ENCODE results near the gene GRIK1.

- no peak for TF ChIP-seq CTCF (IDR thresholded peaks at IDR 0.05)
- no peak for TF ChIP-seq FOXJ3 (CRISPR knock-in tag; IDR thresholded peaks at IDR 0.05; ENCODE audit: borderline replicate concordance)
- TF ChIP-seq MXD4 (CRISPR knock-in tag; IDR thresholded peaks at IDR 0.05; ENCODE audit: borderline replicate concordance), result no peak
- TF ChIP-seq MLX (CRISPR knock-in tag; IDR thresholded peaks at IDR 0.05), result no peak
- TF ChIP-seq PREB (CRISPR knock-in tag; IDR thresholded peaks at IDR 0.05; ENCODE audit: borderline replicate concordance), result no peak
- no peak for TF ChIP-seq NFYB (CRISPR knock-in tag; conservative IDR thresholded peaks at IDR 0.05; ENCODE audit: low read depth)
- TF ChIP-seq ATF6 (CRISPR knock-in tag; IDR thresholded peaks at IDR 0.05), result no peak
- TF ChIP-seq ZNF512 (CRISPR knock-in tag; IDR thresholded peaks at IDR 0.05; ENCODE audit: borderline replicate concordance), result no peak
- TF ChIP-seq MAX (CRISPR knock-in tag; IDR thresholded peaks at IDR 0.05), result no peak
- no peak for TF ChIP-seq CBFB (CRISPR knock-in tag; IDR thresholded peaks at IDR 0.05; ENCODE audit: low read depth)
Measured at GRCh38 chr21:29737186-29737585, 202.6 kb downstream of the GRIK1 start.
